Mesendoderm (in vitro differentiated cells): ENCODE results near the gene CROCC2.
A peak's percentile ranks its signal among the peaks of the same experiment; 100 is the strongest.

Source experiments
- DNase-seq: peaks from one replicate; pipeline ENCODE4 v3.0.0; 2013
- H2AK5ac ChIP-seq: 2 replicates; pipeline ENCODE4 v1.6.1; 2013; ENCODE audit warnings: low read length, inconsistent platforms
- H2BK120ac ChIP-seq: 2 replicates; pipeline ENCODE4 v1.6.1; 2013; ENCODE audit warnings: low read depth, mild to moderate bottlenecking, low read length, moderate library complexity, mixed read lengths
- H2BK15ac ChIP-seq: replicated peaks from 2 replicates; pipeline ENCODE4 v1.6.1; 2013; ENCODE audit warnings: low read depth, mild to moderate bottlenecking, moderate library complexity
- H2BK5ac ChIP-seq: 2 replicates; pipeline ENCODE4 v1.6.1; 2013; ENCODE audit warnings: low read length, inconsistent platforms
- H3K18ac ChIP-seq: 2 replicates; pipeline ENCODE4 v1.6.1; 2013; ENCODE audit warnings: mild to moderate bottlenecking, low read length, mixed read lengths
- H3K23ac ChIP-seq: one replicate; pipeline ENCODE4 v1.6.1; 2013; ENCODE audit warnings: low read length
- H3K27ac ChIP-seq: 2 replicates; pipeline ENCODE4 v1.5.1; 2013; ENCODE audit warnings: low read depth, mild to moderate bottlenecking, inconsistent platforms, low read length, moderate library complexity
- H3K27me3 ChIP-seq: 2 replicates; pipeline ENCODE4 v1.6.1; 2013; ENCODE audit warnings: low read length, control low read depth, mild to moderate bottlenecking, inconsistent platforms; ENCODE audit not compliant: insufficient read depth, poor library complexity
- H3K36me3 ChIP-seq: 2 replicates; pipeline ENCODE4 v1.6.1; 2013; ENCODE audit warnings: low read length, inconsistent platforms; ENCODE audit not compliant: control insufficient read depth, insufficient read depth
- H3K4ac ChIP-seq: one replicate; pipeline ENCODE4 v1.6.1; 2013; ENCODE audit warnings: low read depth, mild to moderate bottlenecking, low read length, moderate library complexity
- H3K4me1 ChIP-seq: 2 replicates; pipeline ENCODE4 v1.6.1; 2013; ENCODE audit warnings: low read depth, low read length, inconsistent platforms; ENCODE audit not compliant: control insufficient read depth
- H3K4me2 ChIP-seq: 2 replicates; pipeline ENCODE4 v1.6.1; 2013; ENCODE audit warnings: low read length
- H3K4me3 ChIP-seq: 2 replicates; pipeline ENCODE4 v1.5.1; 2013; ENCODE audit warnings: mild to moderate bottlenecking, low read length
- H3K56ac ChIP-seq: one replicate; pipeline ENCODE4 v1.6.1; 2013; ENCODE audit warnings: low read length
- H3K79me1 ChIP-seq: 2 replicates; pipeline ENCODE4 v1.6.1; 2013; ENCODE audit warnings: low read length, inconsistent platforms
- H3K79me2 ChIP-seq: 2 replicates; pipeline ENCODE4 v1.6.1; 2013; ENCODE audit warnings: mild to moderate bottlenecking, low read length; ENCODE audit not compliant: control insufficient read depth, insufficient read depth
- H3K9ac ChIP-seq: 2 replicates; pipeline ENCODE4 v1.6.1; 2013; ENCODE audit warnings: low read length, inconsistent platforms
- H4K5ac ChIP-seq: one replicate; pipeline ENCODE4 v1.6.1; 2013; ENCODE audit warnings: low read length
- H4K8ac ChIP-seq: one replicate; pipeline ENCODE4 v1.6.1; 2013; ENCODE audit warnings: low read depth, mild to moderate bottlenecking, control low read depth, low read length, moderate library complexity
- WGBS: extraction: QIAGEN DNeasy Blood & Tissue Kit; methylation state at CpG from one replicate; pipeline ENCODE4 v1.1.7; 2013; ENCODE audit warnings: low lambda C conversion rate, missing lambda C conversion rate; ENCODE audit not compliant: insufficient coverage; ENCODE audit errors: extremely low coverage; 5-methylcytosine and 5-hydroxymethylcytosine counted together

Gene CROCC2

GRCh38 chr2:240966457-240966905, 60.3 kb downstream of the CROCC2 start:
- no peak overlapping the region for H3K18ac ChIP-seq
- H3K27ac ChIP-seq = no peak overlapping the region
- H2BK5ac ChIP-seq = no peak overlapping the region
- H3K79me2 ChIP-seq = no peaks in the 10 kb centered on the region
- H3K56ac ChIP-seq = no peak overlapping the region
- H3K9ac ChIP-seq = no peak overlapping the region
- H3K36me3 ChIP-seq = no peaks in the 10 kb centered on the region
- H3K4me2 ChIP-seq = no peak overlapping the region
- no peaks in the 10 kb centered on the region for H3K27me3 ChIP-seq
- no CpG with 5 or more reads among the region's 10 CpGs for WGBS
- H3K79me1 ChIP-seq = no peaks in the 10 kb centered on the region
- no peaks in the 10 kb centered on the region for H3K4me1 ChIP-seq
- no peak overlapping the region for H3K23ac ChIP-seq
- no peak overlapping the region for H2BK15ac ChIP-seq
- no peak overlapping the region for H4K5ac ChIP-seq
- no peak overlapping the region for H2BK120ac ChIP-seq
- no peak overlapping the region for H4K8ac ChIP-seq
- H2AK5ac ChIP-seq = no peak overlapping the region
- DNase-seq = no peak
- no peak overlapping the region for H3K4ac ChIP-seq
- no peak overlapping the region for H3K4me3 ChIP-seq

GRCh38 chr2:240966906-240967680, 61.0 kb downstream of the CROCC2 start:
- H3K56ac ChIP-seq = no peak overlapping the region

GRCh38 chr2:240967681-240968621, 61.8 kb downstream of the CROCC2 start:
- H3K79me2 ChIP-seq = no peaks in the 10 kb centered on the region
- DNase-seq = no peak
- no peak overlapping the region for H2BK5ac ChIP-seq
- no peaks in the 10 kb centered on the region for H3K27me3 ChIP-seq
- no peaks in the 10 kb centered on the region for H3K36me3 ChIP-seq
- no peak overlapping the region for H3K4me3 ChIP-seq
- H2BK120ac ChIP-seq = no peak overlapping the region
- H3K4me2 ChIP-seq = no peak overlapping the region
- no peaks in the 10 kb centered on the region for H3K4me1 ChIP-seq
- no peak overlapping the region for H2BK15ac ChIP-seq
- no peak overlapping the region for H3K23ac ChIP-seq
- WGBS = no CpG with 5 or more reads among the region's 34 CpGs
- no peaks in the 10 kb centered on the region for H3K79me1 ChIP-seq
- H4K8ac ChIP-seq = no peak overlapping the region
- no peak overlapping the region for H3K9ac ChIP-seq
- no peak overlapping the region for H2AK5ac ChIP-seq
- H4K5ac ChIP-seq = no peak overlapping the region
- no peak overlapping the region for H3K18ac ChIP-seq
- H3K56ac ChIP-seq = no peak overlapping the region
- no peak overlapping the region for H3K4ac ChIP-seq
- no peak overlapping the region for H3K27ac ChIP-seq

More at GRCh38 chr2:240966906-240967680, 61.0 kb downstream of the CROCC2 start:
- no peaks in the 10 kb centered on the region for H3K4me1 ChIP-seq
- WGBS = no CpG with 5 or more reads among the region's 32 CpGs
- H3K36me3 ChIP-seq = no peaks in the 10 kb centered on the region
- H3K4ac ChIP-seq = no peak overlapping the region
- no peaks in the 10 kb centered on the region for H3K27me3 ChIP-seq
- H3K18ac ChIP-seq = no peak overlapping the region
- no peak overlapping the region for H2BK120ac ChIP-seq
- H3K23ac ChIP-seq = no peak overlapping the region
- H3K79me1 ChIP-seq = no peaks in the 10 kb centered on the region
- H3K4me2 ChIP-seq = no peak overlapping the region
- no peak overlapping the region for H3K4me3 ChIP-seq
- H2AK5ac ChIP-seq = no peak overlapping the region
- H4K5ac ChIP-seq = no peak overlapping the region
- no peak overlapping the region for H3K27ac ChIP-seq
- no peak for DNase-seq
- no peak overlapping the region for H2BK15ac ChIP-seq
- no peak overlapping the region for H4K8ac ChIP-seq
- H3K79me2 ChIP-seq = no peaks in the 10 kb centered on the region
- no peak overlapping the region for H2BK5ac ChIP-seq
- no peak overlapping the region for H3K9ac ChIP-seq

GRCh38 chr2:240968731-240969624, 62.8 kb downstream of the CROCC2 start:
- Histone ChIP-seq H2AK5ac (no peak overlapping the region), H3K9ac (no peak overlapping the region), H2BK15ac (no peak overlapping the region), H2BK5ac (no peak overlapping the region), H3K27me3 (no peaks in the 10 kb centered on the region), H3K79me1 (no peaks in the 10 kb centered on the region), H4K5ac (no peak overlapping the region), H3K36me3 (no peaks in the 10 kb centered on the region), H3K27ac (no peak overlapping the region), H3K4me2 (no peak overlapping the region), H3K4ac (no peak overlapping the region), H3K56ac (no peak overlapping the region), H3K18ac (no peak overlapping the region), H2BK120ac (no peak overlapping the region), H3K79me2 (no peaks in the 10 kb centered on the region), H4K8ac (no peak overlapping the region), H3K4me3 (no peak overlapping the region), H3K4me1 (no peaks in the 10 kb centered on the region), H3K23ac (no peak overlapping the region)
- no CpG with 5 or more reads among the region's 15 CpGs for WGBS
- peak; percentile 65 for DNase-seq

- Histone ChIP-seq H3K27ac (no peak overlapping the region), H2BK120ac (no peak overlapping the region), H4K5ac (no peak overlapping the region), H2AK5ac (no peak overlapping the region), H2BK15ac (no peak overlapping the region), H3K4me3 (no peak overlapping the region), H2BK5ac (no peak overlapping the region), H3K4ac (no peak overlapping the region), H4K8ac (no peak overlapping the region), H3K27me3 (no peaks in the 10 kb centered on the region), H3K79me1 (no peaks in the 10 kb centered on the region), H3K36me3 (no peaks in the 10 kb centered on the region), H3K18ac (no peak overlapping the region), H3K9ac (no peak overlapping the region), H3K79me2 (no peaks in the 10 kb centered on the region), H3K56ac (no peak overlapping the region), H3K4me1 (no peaks in the 10 kb centered on the region), H3K4me2 (no peak overlapping the region), H3K23ac (no peak overlapping the region)
- no CpG with 5 or more reads among the region's 3 CpGs for WGBS
- DNase-seq = no peak
Observed at GRCh38 chr2:240970104-240970503, 64.0 kb downstream of the CROCC2 start.
